IMR-90 (cell line): ENCODE measurements around the gene RBFOX1. TPM values are rescaled to one million over a fixed set of nuclear protein-coding genes. Genes with fewer than 3 reads are reported as not detected.

Experiments used
- ATAC-seq: fragments of 200-7000 bp; cut with Tn5 transposase; 2 replicates; pipeline ENCODE4 v1.9.1; 2020; ENCODE audit warnings: low read depth, mild to moderate bottlenecking, moderate library complexity
- BruUV-seq: library from RNA; stranded (reverse); fragments of 400-500 nt; replicated peaks from 2 replicates; lab custom pipeline; 2021; lab: Mats Ljungman, UMichigan
- CTCF ChIA-PET: fragments of 300-600 bp; formaldehyde crosslinking; extraction: SDS; loops from one replicate; lab custom pipeline; 2021; ENCODE audit warnings: antibody characterized with exemption; lab: Yijun Ruan, JAX
- POLR2A ChIA-PET: fragments of 300-600 bp; sonication (Branson Sonifier 250); formaldehyde crosslinking; loops from one replicate; lab custom pipeline; 2022; ENCODE audit warnings: antibody characterized with exemption; ENCODE audit not compliant: unreplicated experiment; lab: Charles Lee
- DNase-seq: peaks from one replicate; pipeline ENCODE4 v3.0.0; 2013
- H2AFZ ChIP-seq: replicated peaks from 2 replicates; pipeline ENCODE3; 2013; ENCODE audit warnings: low read length, mild to moderate bottlenecking; ENCODE audit not compliant: poor library complexity
- H2AK5ac ChIP-seq: 2 replicates; pipeline ENCODE4 v1.6.1; 2013; ENCODE audit warnings: low read depth, low read length, inconsistent platforms
- H2AK9ac ChIP-seq: replicated peaks from 2 replicates; pipeline ENCODE3; 2013; ENCODE audit warnings: mild to moderate bottlenecking, low read depth, low read length, moderate library complexity; ENCODE audit not compliant: poor library complexity
- H2BK120ac ChIP-seq: 2 replicates; pipeline ENCODE4 v1.6.1; 2013; ENCODE audit warnings: low read depth, low read length, inconsistent platforms
- H2BK15ac ChIP-seq: 3 replicates; pipeline ENCODE4 v1.6.1; 2013; ENCODE audit warnings: low read depth, low read length, inconsistent platforms
- H2BK20ac ChIP-seq: 2 replicates; pipeline ENCODE4 v1.6.1; 2013; ENCODE audit warnings: low read depth, mild to moderate bottlenecking, inconsistent platforms, low read length, moderate library complexity
- H2BK5ac ChIP-seq: 2 replicates; pipeline ENCODE4 v1.6.1; 2013; ENCODE audit warnings: mild to moderate bottlenecking, low read depth, low read length, inconsistent platforms; ENCODE audit not compliant: poor library complexity, severe bottlenecking
- H3K14ac ChIP-seq: replicated peaks from 2 replicates; pipeline ENCODE4 v1.6.1; 2013; ENCODE audit warnings: low read depth, low read length, inconsistent platforms
- H3K18ac ChIP-seq: 2 replicates; pipeline ENCODE4 v1.6.1; 2013; ENCODE audit warnings: low read depth, low read length, control low read depth
- H3K23ac ChIP-seq: 2 replicates; pipeline ENCODE4 v1.6.1; 2013; ENCODE audit warnings: low read depth, low read length, inconsistent platforms
- H3K27ac ChIP-seq: 2 replicates; pipeline ENCODE4 v1.5.1; 2013; ENCODE audit warnings: mild to moderate bottlenecking, control low read depth, low read length; ENCODE audit not compliant: insufficient read depth
- H3K27me3 ChIP-seq: 2 replicates; pipeline ENCODE4 v1.6.1; 2013; ENCODE audit warnings: low read length; ENCODE audit not compliant: control insufficient read depth, insufficient read depth
- H3K36me3 ChIP-seq: 2 replicates; pipeline ENCODE4 v1.6.1; 2013; ENCODE audit warnings: low read length, mixed read lengths; ENCODE audit not compliant: control insufficient read depth, insufficient read depth
- H3K4ac ChIP-seq: 2 replicates; pipeline ENCODE4 v1.6.1; 2013; ENCODE audit warnings: low read depth, low read length, inconsistent platforms
- H3K4me1 ChIP-seq: 2 replicates; pipeline ENCODE4 v1.6.1; 2013; ENCODE audit warnings: low read length, mixed read lengths; ENCODE audit not compliant: control insufficient read depth, insufficient read depth
- H3K4me2 ChIP-seq: 2 replicates; pipeline ENCODE4 v1.6.1; 2013; ENCODE audit warnings: low read depth, mild to moderate bottlenecking, control low read depth, low read length, moderate library complexity
- H3K4me3 ChIP-seq: 2 replicates; pipeline ENCODE4 v1.5.1; 2013; ENCODE audit warnings: low read depth, mild to moderate bottlenecking, control low read depth, low read length, moderate library complexity; ENCODE audit not compliant: insufficient read depth
- H3K56ac ChIP-seq: 2 replicates; pipeline ENCODE4 v1.6.1; 2013; ENCODE audit warnings: low read length, inconsistent platforms; ENCODE audit not compliant: insufficient read depth; ENCODE audit errors: extremely low read depth
- H3K79me1 ChIP-seq, 2 experiments: 2 replicates each; pipeline ENCODE4 v1.6.1; 2013; ENCODE audit warnings: low read length in 2 of 2, inconsistent platforms in 1 of 2, low read depth in 1 of 2
- H3K9ac ChIP-seq: 2 replicates; pipeline ENCODE4 v1.6.1; 2013; ENCODE audit warnings: low read depth, low read length, control low read depth
- H3K9me1 ChIP-seq: 2 replicates; pipeline ENCODE4 v1.6.1; 2013; ENCODE audit warnings: low read length, inconsistent platforms; ENCODE audit not compliant: insufficient read depth
- H3K9me3 ChIP-seq: 2 replicates; pipeline ENCODE4 v1.6.1; 2013; ENCODE audit warnings: low read length; ENCODE audit not compliant: control insufficient read depth, insufficient read depth
- H4K20me1 ChIP-seq: 2 replicates; pipeline ENCODE4 v1.6.1; 2013; ENCODE audit warnings: low read length, inconsistent platforms; ENCODE audit not compliant: insufficient read depth
- H4K5ac ChIP-seq: 2 replicates; pipeline ENCODE4 v1.6.1; 2013; ENCODE audit warnings: mild to moderate bottlenecking, low read depth, low read length, control low read depth
- H4K8ac ChIP-seq, 2 experiments: 2 replicates each; pipeline ENCODE4 v1.6.1; 2013; ENCODE audit warnings: low read depth in 2 of 2, low read length in 2 of 2, control low read depth in 1 of 2, inconsistent platforms in 1 of 2
- H4K91ac ChIP-seq: 2 replicates; pipeline ENCODE4 v1.6.1; 2013; ENCODE audit warnings: low read depth, low read length, inconsistent platforms; ENCODE audit not compliant: insufficient read depth
- BHLHE40 ChIP-seq: fragments of 150-350 bp; IDR thresholded peaks from 2 replicates; pipeline ENCODE4 v1.6.1; 2016; ENCODE audit warnings: mild to moderate bottlenecking, low read depth, low read length
- CEBPB ChIP-seq: IDR thresholded peaks from 2 replicates; pipeline ENCODE4 v1.6.1; 2012; ENCODE audit warnings: low read depth, low read length, improper control_type of control experiment
- ELK1 ChIP-seq: fragments of 150-350 bp; IDR thresholded peaks from 2 replicates; pipeline ENCODE4 v1.6.1; 2016; ENCODE audit warnings: low read depth, mild to moderate bottlenecking, low read length, moderate library complexity, borderline replicate concordance
- FOS ChIP-seq: fragments of 150-350 bp; IDR thresholded peaks from 2 replicates; pipeline ENCODE4 v1.6.1; 2016; ENCODE audit warnings: low read depth, low read length
- MAZ ChIP-seq: IDR thresholded peaks from 2 replicates; pipeline ENCODE4 v1.6.1; 2012; ENCODE audit warnings: low read depth, mild to moderate bottlenecking, low read length, improper control_type of control experiment, moderate library complexity, borderline replicate concordance
- MXI1 ChIP-seq: IDR thresholded peaks from 2 replicates; pipeline ENCODE4 v1.6.1; 2012; ENCODE audit warnings: low read depth, mild to moderate bottlenecking, low read length, moderate library complexity, borderline replicate concordance
- NFE2L2 ChIP-seq: fragments of 150-350 bp; IDR thresholded peaks from 2 replicates; pipeline ENCODE4 v1.6.1; 2016; ENCODE audit warnings: low read depth, mild to moderate bottlenecking, low read length
- POLR2A ChIP-seq: IDR thresholded peaks from 2 replicates; pipeline ENCODE4 v1.6.1; 2012; ENCODE audit warnings: mild to moderate bottlenecking, low read depth, low read length
- RAD21 ChIP-seq: IDR thresholded peaks from 2 replicates; pipeline ENCODE4 v1.6.1; 2012; ENCODE audit warnings: low read length, improper control_type of control experiment
- RCOR1 ChIP-seq: IDR thresholded peaks from 2 replicates; pipeline ENCODE4 v1.6.1; 2012; ENCODE audit warnings: mild to moderate bottlenecking, low read length, improper control_type of control experiment; ENCODE audit not compliant: insufficient replicate concordance
- SMC3 ChIP-seq: fragments of 150-350 bp; IDR thresholded peaks from 2 replicates; pipeline ENCODE4 v1.6.1; 2016; ENCODE audit warnings: low read depth, mild to moderate bottlenecking, antibody characterized with exemption, low read length, moderate library complexity
- USF2 ChIP-seq: fragments of 150-350 bp; IDR thresholded peaks from 2 replicates; pipeline ENCODE4 v1.6.1; 2017; ENCODE audit warnings: mild to moderate bottlenecking, antibody characterized with exemption, low read length, low read depth
- WGBS, 2 experiments: methylation state at CpG; one replicate each; pipeline versions ENCODE4 v1.1.5 to v1.1.7; 2013; ENCODE audit warnings: missing lambda C conversion rate in 2 of 2; ENCODE audit not compliant: insufficient read length in 1 of 2; ENCODE audit errors: extremely low coverage in 2 of 2; 5-methylcytosine and 5-hydroxymethylcytosine counted together
- dilution Hi-C: fragments of 300-500 bp; cut with HindIII; formaldehyde crosslinking; loops from one replicate; pipeline ENCODE4 v1.14.3; 2018; ENCODE audit warnings: low sequenced_read_pairs; ENCODE audit not compliant: unreplicated experiment
- in situ Hi-C: fragments of 300-500 bp; cut with MboI; formaldehyde crosslinking; loops from 3 replicates; pipeline ENCODE4 v1.14.3; 2019; ENCODE audit warnings: low sequenced_read_pairs, inconsistent platforms, mixed read lengths
- intact Hi-C: fragments of 100-400 bp; cut with micrococcal nuclease; formaldehyde crosslinking; loops from 2 replicates; pipeline ENCODE4 v1.10.0; 2022
- polyA plus RNA-seq, 3 experiments: library from polyadenylated mRNA; depleted of rRNA; stranded (reverse); fragments of >200 nt; gene quantifications; 2 replicates each; pipeline ENCODE4 v1.2.3, GENCODE V29; 2012; ENCODE audit warnings: low replicate concordance in 1 of 3
- total RNA-seq: library from RNA; depleted of rRNA; stranded (reverse); fragments of >200 nt; gene quantifications from 2 replicates; pipeline ENCODE4 v1.2.3, GENCODE V29; 2012

The RBFOX1 gene
- total and polyA plus RNA-seq, 2 of the 4 experiments (the other 2 are of a cell fraction) = not detected

GRCh38 chr16:7613518-7613917, 280.9 kb downstream of the RBFOX1 start:
- WGBS, 2 experiments = no CpG with 5 or more reads among the region's 2 CpGs

More at GRCh38 chr16:7613518-7613917, 280.9 kb downstream of the RBFOX1 start:
- dilution Hi-C loops = no loop called here
- Histone ChIP-seq H4K8ac (no peak overlapping the region), H2AK5ac (no peak overlapping the region), H3K9me3 (peaks cover 2% of the 10 kb centered on the region), H3K4me1 (no peaks in the 10 kb centered on the region), H2BK20ac (no peak overlapping the region), H3K27ac (no peak overlapping the region), H3K27me3 (no peaks in the 10 kb centered on the region), H3K14ac (no peak overlapping the region), H3K4me3 (no peak overlapping the region), H3K56ac (no peak overlapping the region), H3K79me1 (no peaks in the 10 kb centered on the region), H2BK15ac (no peak overlapping the region), H4K5ac (no peak overlapping the region), H3K4ac (no peak overlapping the region), H3K23ac (no peak overlapping the region), H2BK5ac (no peak overlapping the region), H4K20me1 (no peaks in the 10 kb centered on the region), H4K91ac (no peak overlapping the region), H3K4me2 (no peak overlapping the region), H3K9me1 (no peaks in the 10 kb centered on the region), H3K18ac (no peak overlapping the region), H3K36me3 (no peaks in the 10 kb centered on the region), H2AFZ (no peak overlapping the region), H2BK120ac (no peak overlapping the region), H3K9ac (no peak overlapping the region), H2AK9ac (no peak overlapping the region)
- DNase-seq (no peak), ATAC-seq (no peak)
- BruUV-seq = no TSS peak
- in situ Hi-C loops = no loop called here
- ChIA-PET POLR2A (no interaction called here), CTCF (no interaction called here)
- intact Hi-C loops = no loop called here
- TF ChIP-seq NFE2L2 (no peak), BHLHE40 (no peak), ELK1 (no peak), MAZ (no peak), USF2 (no peak), FOS (no peak), RCOR1 (no peak), RAD21 (no peak), SMC3 (no peak), MXI1 (no peak), POLR2A (no peak), CEBPB (no peak)
